GM21825 (cell line): Measurements from ENCODE around the gene GOLT1A.

ENCODE experiments used
- ATAC-seq: cut with Tn5 transposase; IDR thresholded peaks from one replicate; pipeline ENCODE4 v1.9.1; 2021; ENCODE audit warnings: mild to moderate bottlenecking, moderate library complexity; ENCODE audit not compliant: unreplicated experiment

GOLT1A gene, protein sequence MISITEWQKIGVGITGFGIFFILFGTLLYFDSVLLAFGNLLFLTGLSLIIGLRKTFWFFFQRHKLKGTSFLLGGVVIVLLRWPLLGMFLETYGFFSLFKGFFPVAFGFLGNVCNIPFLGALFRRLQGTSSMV

DNA sequence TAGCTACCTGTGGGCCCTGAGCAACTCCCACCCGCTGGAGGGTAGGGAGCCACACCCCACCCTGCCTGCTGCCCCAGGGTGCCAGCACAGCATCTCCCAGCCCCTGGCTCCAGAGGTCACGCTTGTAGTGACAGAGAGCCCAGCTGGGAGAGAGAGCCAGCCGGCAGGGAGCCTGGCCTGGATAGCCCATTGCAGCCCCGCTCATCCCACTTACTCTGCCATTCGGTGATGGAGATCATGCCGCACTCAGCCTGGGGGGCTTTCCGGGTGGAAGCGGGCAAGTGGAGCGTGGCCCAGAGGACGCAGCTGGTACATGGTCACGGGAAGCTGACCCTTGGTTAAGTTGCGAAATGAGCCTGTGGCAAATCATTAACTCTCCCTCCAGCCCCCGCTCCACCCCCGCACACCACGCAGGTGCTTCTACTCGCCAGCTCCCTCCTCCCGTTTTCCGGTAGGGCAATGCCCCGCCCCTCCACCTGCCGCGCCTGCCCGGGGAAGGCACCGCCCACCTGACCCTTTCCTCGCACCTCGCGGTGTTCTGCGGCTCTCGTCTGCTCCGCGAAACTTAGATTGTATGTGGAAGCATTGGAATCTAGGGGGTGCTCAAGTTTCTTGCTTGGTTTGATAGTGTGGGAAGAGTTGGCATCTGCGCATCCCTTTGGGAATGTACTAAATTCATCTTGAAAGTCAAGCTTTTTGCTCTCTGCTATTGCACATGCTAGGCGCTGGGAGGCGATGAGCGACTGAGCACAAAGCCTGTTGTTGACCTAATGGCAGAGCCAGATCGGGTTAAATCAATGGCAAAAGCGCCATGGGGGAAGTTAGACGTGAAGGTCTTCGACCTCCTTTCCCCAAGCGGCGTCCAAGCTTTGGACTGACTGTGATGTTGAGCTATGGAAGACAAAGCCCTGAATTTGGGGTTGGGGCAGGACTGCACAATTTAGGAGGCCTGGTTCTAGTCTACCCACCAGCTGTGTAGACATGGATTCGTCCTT lies at the start of gene GOLT1A:
Gene GOLT1A (minus strand): TSS at position 321 of the 995 bp plus-strand sequence. CDS start 82 bp downstream, at position 239.
- peak; percentile 63 for ATAC-seq

DNA sequence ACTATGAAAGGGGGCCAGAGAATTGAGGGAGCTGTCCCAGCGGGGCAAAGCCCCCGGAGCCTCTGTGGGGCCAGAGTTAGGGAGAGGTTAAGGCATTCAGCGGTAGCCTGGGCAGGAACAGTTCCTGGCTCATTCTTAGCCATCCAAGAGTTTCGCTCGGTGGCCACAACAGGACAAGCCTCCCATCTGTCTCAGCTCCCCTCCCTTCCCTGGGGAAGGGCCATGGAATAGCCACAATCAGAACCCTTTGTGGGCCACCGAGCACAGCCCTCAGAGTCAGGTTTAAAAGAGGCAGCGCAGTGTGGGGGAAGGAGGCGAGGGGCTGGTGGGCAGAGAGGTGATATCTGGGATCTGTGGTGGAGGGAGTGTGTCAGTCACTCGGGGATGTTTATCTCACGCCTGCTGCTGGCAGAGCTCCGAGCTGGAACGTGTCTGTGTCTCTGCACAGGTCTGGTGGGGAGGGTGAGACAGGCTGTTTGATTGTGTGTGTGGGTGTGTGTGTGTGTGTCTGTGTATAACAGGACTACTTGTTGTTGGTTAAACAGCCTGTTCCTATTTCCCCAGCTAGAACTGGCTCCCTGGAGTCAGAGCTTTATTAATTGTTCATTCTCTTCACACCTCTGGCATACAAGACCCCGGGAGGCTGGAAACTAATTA lies 49.6 kb upstream of the GOLT1A start:
- ATAC-seq: no peak

DNA sequence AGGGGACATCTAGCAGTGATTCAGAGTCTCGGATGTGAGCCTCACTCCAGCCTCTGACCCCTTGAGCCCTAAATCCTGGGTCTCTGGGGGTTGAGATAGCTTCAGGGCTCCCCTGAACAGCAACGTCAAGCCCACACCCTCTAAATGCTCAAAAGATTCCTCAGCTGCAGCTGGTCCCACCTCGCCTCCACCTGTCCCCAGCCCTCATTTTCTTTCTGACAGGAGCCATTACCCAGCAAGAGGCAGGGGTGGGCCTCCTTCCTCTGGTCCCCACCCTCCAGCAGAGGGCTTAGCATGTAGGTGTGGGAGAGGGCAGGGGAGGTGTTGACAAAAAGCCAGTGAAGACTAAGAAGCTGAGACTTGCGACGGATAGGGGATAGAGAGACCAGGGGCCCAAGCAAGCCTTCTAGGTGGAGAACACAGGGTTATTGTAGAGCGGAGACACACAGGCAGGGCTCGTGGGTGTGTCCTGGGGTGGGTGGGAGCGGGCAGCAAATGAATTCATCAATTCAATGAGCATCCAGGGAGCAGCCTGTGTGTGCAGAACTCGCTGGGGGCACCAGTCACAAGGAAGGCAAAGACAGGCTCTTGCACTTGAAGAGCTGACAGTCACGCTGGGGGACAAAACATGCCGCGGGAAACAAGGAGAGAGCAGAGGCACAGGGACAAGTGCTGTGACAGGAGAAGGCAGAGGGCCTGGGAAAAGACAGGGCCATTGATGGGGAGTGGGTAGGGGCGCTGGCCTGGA lies 48.9 kb upstream of the GOLT1A start:
- no peak for ATAC-seq

DNA sequence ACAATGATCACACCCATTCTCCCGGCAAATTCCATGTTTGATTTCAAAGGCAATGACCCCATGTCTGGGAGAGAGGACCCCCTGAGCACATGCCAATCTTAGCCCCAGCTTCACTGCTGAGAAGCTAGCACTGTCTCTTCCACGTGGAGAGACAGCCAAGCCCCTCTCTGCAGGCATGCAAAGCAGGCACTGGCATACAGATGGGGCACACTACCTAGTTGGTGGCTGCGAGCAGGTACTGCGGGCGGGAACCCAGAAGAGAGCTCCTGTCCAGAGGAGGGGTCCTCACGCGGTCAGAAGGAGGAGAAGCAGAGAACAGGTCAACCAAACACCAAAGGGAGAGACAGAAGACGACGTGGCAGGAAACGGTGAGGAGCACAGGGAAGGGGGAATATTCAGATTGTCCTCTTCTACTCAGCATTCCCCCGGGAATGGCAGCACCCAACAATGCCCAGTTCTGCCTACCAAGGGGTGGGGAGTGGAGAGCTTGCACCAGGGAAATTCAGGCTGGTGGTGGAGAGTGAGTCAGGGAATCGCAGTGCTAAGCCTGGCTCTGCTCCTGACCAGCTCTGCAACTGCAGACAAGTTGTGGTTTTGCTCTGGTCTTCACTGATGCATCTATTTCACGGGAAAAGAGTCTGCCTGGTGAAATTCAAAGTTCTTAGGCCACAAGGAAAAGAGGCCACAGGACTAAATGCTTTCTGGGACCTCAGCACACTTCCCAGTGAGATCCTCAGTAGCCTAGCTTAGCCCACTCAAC lies 48.1 kb upstream of the GOLT1A start:
- ATAC-seq: no peak

DNA sequence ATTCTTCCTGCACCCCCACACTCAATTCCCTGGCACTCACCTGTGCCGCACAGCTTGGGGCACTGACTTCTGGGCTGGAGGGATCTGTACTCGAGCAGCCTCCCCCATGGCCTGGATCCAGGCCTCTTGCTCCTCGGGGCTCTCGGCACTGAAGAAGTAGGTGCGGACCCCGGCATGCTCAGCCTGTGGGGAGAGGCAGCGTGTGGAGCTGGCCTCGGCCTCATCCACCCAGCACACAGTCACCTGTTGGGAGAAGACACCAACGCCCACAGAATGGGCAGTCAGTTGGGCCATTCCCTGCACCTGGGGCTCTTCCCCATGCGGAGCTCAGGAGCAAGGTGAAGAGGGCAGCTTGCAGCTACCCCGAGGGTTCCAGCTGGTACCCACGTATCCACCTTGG lies 47.5 kb upstream of the GOLT1A start:
- no peak for ATAC-seq

DNA sequence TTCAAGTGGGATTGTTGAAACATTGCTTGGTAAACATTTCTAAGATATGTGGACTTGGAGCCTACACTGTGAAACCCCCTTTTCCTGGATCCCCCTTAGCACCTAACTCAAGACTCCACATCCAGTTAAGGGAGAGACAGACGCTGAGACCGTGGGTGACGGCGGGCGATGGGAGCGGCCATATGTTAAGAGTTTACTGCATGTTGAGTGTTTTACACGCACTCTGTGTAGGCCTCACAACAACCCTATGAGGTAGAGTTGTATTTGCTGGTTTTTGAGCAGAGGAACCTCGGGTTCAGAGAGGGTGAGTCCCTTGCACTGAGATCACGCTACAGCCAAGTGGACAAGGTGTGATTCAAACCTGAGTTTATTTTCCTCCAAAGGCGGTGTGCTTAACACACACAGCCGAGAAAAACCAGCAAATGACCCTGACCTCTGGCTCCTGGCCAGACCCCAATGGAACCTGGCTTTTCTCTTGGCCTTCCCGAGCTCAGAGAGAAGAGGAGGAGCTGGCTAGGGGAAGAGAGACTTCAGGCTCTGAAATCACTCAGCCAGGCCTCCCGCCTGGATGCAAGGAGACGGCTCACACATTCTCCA lies 46.9 kb upstream of the GOLT1A start:
- ATAC-seq: no peak

DNA sequence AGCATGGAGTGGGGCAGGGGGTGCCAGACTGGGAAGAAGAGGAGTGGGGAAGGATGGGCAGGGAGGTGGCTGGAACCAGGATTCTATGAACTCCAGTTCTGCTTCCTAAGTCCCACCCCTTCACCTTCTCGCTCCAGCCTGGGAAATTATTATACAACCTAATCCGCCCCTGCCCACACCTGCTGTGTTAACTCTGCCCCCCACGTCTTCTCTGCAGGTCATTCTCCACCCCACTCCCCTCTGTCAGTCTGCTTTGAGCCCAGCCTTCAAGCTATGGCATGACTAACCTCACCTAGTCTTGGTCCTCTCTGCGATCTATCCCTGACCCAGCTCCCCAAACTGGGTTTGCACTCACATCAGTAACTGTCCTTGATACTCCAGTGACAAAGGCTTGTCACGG lies 46.0 kb upstream of the GOLT1A start:
- no peak for ATAC-seq

DNA sequence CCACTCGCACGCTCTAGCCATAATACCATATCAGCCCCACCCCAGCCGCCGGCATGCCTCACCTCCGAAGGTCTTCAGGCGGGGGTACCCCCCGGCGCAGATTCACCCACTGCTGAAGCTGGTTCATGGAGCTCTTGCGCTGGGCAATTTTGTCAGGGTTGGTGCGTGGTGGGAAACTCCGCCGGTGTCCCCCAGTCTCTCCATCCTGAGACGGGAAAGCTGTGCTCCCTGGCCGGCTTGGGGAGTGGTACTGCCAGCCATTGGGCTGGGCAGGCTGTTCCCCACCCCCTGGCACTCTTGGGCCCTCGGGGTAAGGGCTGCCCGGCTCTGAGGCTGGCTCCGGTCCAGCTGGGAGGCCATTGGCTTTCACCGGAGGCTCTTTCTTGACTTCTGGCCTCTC lies 45.4 kb upstream of the GOLT1A start:
- ATAC-seq: no peak

DNA sequence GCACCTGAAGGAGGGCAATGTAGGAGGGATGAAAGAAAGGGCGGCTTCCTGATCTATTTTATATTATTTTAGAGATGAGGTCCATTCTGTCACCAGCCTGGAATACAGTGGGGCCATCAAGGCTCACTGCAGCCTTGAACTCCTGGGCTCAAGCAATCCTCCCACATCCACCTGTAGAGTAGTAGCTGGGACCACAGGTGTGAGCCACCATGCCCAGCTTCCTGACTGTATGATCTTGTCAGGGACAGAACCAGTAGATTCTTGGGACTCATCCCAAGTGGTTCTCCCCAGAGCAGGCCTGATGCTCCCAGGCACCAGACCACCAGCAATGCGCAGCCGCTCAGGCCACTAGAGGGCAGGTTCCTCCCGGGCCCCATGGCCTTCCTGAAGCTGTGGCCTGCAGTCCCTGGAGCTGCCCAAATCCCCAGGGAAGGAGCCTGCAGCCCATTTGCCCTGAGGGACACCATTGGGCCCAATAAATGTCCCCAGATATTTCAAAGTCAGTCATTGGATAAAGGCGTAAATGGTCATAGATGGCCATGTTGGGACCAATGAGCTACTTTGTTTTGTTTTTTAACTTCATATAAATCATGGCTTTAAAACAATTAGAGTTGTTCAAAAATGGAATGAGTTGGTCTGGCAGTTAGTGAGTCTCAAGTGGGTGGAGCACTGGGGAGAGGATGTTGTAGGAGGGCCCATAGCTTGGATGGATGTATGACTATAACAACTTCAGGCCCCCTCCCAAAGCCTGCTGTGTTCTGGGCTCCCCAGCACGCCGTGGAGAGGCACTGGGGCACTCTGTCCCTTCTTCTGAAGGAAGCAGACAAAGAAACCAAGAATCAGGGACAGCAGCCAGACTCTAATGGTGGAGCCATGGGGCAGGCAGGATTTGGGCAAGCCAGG lies 44.7 kb upstream of the GOLT1A start:
- no peak for ATAC-seq

DNA sequence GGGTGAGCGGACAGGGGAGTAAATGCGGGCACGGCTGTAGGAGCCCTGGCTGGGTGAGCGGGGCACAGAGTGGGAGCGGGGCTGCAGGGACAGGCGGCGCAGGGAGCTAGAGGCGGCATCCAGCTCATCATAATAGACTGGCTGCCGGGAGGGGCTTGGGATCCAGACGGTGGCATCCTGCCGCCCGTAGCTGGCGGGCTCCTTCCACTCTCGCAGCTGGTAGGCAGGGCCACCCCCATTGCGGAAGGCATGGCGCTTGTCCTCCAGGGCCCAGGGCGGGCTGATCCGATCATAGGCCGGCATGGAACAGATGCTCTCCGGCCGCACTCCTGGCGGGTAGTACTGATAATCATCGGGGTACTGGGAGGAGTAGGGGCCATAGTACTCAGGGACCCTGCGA lies 43.7 kb upstream of the GOLT1A start:
- no peak for ATAC-seq

DNA sequence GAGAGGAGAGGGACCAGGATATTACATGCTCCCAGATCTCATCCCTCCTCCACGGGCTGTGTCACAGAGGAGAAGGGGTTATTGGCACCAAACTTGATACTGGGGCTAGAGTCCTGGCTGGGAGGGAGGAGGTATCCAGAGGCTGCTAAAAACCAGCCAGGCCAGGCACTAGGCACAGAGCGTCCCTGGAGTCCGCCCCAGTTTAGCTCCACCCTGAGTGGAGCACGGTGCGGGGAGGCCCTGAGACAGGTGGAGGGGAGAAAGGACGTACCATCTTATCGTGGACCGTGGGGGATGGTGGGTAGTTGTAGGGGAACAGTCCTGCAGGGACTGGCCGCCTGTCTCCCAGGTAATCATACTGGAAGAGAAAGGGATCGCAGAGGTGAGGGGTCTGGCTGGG lies 42.7 kb upstream of the GOLT1A start:
- ATAC-seq: no peak

DNA sequence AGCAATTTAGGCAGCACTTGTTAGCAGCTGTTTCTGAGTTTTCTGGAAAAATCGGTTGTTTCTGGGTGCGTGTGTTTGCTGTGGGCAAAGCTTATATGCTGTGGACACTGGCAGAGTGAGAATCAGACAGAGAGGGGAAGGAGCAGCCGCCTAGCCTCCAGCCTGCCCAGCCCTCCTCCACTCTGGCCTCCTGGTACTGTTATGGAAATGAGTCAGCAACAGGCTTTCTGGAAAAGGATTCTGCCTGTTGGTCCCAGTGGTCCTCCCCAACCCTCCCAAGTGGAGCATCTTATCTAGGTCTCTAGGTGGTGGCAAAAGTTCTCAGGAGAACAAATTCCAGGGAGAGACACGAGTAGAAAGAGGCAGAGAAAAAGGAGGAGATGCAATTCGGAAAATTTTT lies 42.2 kb upstream of the GOLT1A start:
- ATAC-seq: no peak

DNA sequence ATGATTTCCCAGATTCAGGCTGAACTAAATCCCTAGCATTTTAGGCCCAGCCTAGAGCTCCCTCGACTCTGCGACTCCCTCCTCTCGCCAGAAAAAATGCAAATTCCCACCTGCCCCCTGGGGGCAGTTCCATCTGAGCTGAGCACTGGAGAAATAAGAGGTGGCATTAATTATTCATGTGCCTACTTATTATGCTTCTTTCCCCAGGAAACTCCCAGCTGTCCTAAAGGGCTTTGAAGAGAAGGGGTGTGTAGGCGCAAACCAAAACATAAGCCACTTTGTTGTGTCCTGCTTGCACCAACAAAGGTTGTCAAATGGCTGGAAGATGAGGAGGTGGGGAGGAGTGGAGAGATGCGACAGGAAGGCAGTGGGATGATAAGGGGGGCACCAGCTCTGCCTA lies 41.4 kb upstream of the GOLT1A start:
- no peak for ATAC-seq

DNA sequence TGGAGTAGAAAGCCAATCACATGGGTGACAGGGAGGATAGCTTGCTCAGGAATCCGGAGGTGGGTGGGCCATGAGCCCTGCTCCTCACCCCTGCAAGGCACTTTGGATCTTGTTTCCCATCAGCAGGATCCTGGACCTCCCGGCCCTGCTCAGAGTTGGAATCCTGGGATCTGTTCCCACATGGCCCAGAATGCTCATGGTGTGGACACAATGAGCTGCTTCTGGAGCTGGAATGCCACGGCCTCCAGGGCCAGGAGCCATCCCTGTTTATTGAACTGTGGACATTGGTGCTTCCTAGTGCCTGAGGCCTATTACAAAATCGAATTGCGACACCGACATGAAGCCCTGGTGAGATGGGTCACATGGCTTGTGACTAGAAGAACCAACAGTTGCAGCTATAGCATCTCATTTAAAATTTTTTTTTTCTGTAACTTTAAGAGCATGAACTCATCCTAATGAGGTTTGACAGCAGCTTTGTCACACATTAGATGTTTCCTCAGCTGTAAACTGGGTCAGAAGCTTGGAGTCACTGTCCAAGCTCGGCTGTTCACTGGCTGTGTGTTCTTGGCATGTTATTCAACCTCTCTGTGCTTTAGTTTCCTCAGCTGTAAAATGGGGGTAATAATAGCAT lies 40.4 kb upstream of the GOLT1A start:
- ATAC-seq: no peak

DNA sequence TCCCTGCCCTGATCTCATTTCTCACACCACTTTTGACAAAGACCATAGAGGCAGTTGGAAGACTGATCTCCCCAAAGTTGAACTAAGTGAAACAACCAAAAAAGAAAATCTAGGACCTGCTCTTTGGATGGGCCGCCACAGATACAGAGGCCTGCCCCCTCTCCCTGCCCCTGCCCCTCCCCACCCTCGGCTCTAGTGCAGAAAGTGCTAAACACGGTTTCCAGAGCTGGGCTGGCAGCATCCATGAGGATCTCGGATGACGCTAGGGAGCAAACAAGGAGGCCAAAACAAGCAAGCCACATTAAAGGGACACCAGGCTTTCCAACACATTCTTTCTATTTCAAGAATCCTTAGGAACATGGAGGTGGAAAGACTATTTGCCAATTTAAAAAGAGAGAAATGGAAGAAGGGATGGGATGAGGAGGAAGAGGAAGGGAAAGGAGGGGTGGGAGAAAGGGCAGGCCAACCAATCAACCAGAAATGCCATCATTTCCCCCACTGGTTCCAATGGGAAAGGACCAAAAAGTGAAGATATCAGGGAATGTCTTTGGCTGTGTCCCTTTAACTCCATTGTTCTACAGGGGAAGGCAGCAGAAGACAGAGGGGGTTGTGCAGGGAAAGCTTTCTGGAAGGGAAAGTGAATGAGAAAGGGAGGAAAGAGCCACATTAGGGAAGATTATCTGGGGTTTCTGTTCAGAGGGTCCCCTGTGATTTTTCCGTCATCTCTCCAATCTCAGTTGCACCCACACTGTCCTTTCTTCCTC lies 38.3 kb upstream of the GOLT1A start:
- no peak for ATAC-seq

DNA sequence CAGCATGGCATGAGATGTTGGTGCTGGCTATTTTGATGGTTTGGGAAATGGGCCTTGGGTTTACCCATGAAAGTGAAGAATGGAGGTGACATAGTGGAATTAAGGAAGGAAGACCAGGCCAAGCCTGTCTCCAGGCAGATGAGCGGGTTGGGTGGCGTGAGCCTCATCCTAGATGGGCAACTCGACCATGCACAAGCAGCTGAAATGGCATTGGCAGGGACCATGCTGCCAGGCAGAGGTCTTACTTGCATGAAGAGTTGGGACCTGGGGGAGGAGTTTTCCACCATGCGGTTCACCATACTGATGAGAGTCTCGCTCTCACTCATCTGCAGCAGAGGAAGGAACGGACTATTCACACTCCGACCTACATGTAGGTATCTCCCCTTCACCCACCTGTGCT lies 37.5 kb upstream of the GOLT1A start:
- ATAC-seq: no peak

DNA sequence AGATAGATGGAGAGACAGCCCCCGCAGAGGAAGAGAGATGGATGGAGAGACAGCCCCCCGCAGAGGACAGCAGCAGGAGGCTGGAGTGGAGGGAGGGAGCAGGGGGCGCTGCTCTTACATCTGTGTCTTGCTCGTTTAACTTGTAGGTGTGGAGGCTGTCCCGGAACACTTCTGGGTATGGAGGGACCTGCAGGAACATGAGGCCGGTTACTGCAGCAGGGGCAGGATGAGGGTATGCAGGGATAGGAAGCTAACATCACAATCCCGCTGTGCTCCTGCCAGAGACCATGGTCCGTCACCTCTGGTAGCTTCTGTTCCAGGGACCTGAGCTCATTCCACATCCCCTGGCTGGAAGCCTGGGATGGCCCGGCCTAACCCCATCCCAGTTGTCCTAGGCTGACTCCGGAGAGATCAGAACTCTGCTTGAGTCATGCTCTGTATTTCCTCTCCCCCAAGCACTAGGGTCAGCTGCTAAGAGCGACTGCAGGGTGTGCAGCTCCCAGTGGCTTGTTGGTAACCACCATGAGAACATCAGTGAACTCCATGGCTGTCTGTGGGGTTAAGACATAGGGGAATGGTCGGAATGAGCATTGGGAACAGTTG lies 36.7 kb upstream of the GOLT1A start:
- no peak for ATAC-seq
